Fibroblast of pulmonary artery (primary cell): ENCODE results near the gene ZNF444.
A peak's percentile ranks its signal among the peaks of the same experiment; 100 is the strongest.
"Not testable (repeated sequence)": the region's sequence is repeated elsewhere in the genome, so short reads cannot be mapped to it uniquely, and the experiment has no call there.

Experiments
- DNase-seq: peaks from one replicate; pipeline ENCODE4 v3.0.0-alpha.2; 2010; ENCODE audit warnings: low read depth
- H3K4me3 ChIP-seq: replicated peaks from 2 replicates; pipeline ENCODE4 v1.5.1; 2011; ENCODE audit warnings: low read depth, mild to moderate bottlenecking, control low read depth, low read length, moderate library complexity
- CTCF ChIP-seq: IDR thresholded peaks from 2 replicates; pipeline ENCODE4 v1.5.1; 2011; ENCODE audit warnings: mild to moderate bottlenecking, control low read depth, low read length, inconsistent platforms; ENCODE audit errors: missing control alignments

The ZNF444 gene

DNA sequence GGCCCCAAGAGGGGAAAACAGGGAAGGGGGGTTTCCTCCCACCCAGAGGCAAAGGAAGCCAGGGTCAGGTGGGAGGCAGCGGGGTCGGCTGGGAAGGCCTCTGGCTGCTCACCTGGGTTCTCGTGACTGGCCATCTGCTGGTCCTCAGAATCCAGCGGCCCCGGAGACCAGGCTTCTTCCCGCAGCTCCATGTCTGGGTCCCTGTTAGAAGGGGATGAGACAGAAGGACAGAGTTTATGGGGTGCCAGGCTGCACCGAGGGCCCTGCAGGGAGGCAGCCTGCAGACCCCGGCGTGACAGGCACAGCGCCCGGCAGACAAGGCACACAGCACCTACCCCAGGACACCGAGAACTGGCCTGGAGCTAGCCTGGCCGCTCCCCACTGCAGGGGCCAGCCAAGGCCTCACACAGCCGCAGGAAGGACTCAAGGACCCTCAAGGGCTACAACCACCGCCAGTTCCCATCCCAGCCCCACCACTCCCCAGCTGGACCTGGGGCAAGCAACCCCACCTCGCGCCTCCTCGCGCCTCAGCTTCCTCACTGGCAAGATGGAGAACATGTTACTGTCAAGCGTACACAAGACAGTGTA is 38.0 kb upstream of the ZNF444 start:
- TF ChIP-seq CTCF = no peak
- no peak overlapping the region for H3K4me3 ChIP-seq
- DNase-seq = no peak

DNA sequence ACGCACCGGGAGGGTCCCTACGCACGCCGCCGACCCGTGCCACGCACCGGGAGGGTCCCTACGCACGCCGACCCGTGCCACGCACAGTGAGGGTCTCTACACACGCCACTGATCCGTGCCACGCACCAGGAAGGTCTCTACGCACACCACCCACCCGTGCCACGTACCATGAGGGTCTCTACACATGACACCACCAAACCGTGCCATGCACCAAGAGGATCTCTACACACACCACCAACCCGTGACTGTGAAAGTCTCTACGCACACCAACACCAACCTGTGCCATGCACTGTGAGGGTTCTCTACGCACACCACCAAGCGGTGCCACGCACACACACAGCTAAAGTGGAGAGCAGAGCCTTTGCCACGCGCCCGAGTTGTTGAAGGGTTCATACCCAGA is 36.7 kb upstream of the ZNF444 start:
- DNase-seq = no peak
- no peak overlapping the region for H3K4me3 ChIP-seq
- no peak for TF ChIP-seq CTCF

GRCh38 chr19:56105090-56105701 is 35.9 kb upstream of the ZNF444 start:
- H3K4me3 ChIP-seq = no peak overlapping the region
- peak; percentile 57 for DNase-seq
- peak; percentile 51 for TF ChIP-seq CTCF

DNA sequence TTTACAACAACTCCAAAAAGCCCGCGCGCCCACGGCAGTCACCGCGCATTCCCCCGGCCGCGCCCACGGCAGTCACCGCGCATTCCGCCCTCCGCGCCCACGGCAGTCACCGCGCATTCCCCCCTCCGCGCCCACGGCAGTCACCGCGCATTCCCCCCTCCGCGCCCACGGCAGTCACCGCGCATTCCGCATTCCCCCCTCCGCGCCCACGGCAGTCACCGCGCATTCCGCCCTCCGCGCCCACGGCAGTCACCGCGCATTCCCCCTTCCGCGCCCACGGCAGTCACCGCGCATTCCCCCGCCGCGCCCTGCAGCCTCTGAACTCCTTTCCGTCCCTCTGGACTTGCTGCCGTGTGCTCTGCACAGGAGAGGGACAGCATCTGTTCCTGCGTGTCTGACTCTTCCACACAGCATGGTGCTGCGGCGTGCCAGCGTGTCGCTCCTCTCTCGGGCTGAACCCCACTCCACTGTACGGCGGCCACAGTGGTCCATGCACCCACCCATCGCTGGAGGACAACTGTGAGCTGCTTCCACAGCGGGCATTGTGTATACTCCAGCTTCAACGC is 35.2 kb upstream of the ZNF444 start:
- not testable (repeated sequence) for H3K4me3 ChIP-seq, DNase-seq

- no peak for TF ChIP-seq CTCF
- DNase-seq = no peak
- H3K4me3 ChIP-seq = no peak overlapping the region
These were observed 34.7 kb upstream of the ZNF444 start for GRCh38 chr19:56106397-56106849.

DNA sequence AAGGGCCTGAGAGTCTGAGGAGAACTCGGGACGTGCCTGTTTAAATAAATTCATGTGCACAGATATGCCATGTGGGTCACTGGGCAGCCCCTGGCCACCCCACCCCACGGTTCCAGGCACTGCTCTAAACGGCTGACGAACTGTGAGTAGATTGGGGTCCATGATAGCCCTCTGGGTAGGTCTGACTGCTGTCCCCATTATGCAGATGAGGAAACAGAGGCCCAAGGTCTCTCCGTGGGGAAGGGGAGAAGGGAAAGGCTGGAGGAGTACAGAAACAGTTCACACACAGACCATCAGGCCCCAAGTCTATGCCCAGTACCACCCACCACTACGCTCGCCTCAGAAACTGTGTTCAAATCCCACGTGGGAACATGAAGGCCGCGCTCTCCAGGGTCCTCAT is 34.1 kb upstream of the ZNF444 start:
- no peak overlapping the region for H3K4me3 ChIP-seq
- DNase-seq = no peak
- no peak for TF ChIP-seq CTCF

- TF ChIP-seq CTCF = no peak
- no peak overlapping the region for H3K4me3 ChIP-seq
- no peak for DNase-seq
These were observed 33.3 kb upstream of the ZNF444 start for GRCh38 chr19:56107626-56108351.
